DMS114 treated with DMSO at 0.1 percent for 48 hours (cell line): Measurements from ENCODE around the gene INO80B.
"Not testable (repeated sequence)": the region's sequence is repeated elsewhere in the genome, so short reads cannot be mapped to it uniquely, and the experiment has no call there.

Source experiments
- DNase-seq: peaks from one replicate; lab custom pipeline; 2025; ENCODE audit not compliant: unreplicated experiment; lab: John Stamatoyannopoulos, UW

The INO80B gene

GRCh38 chr2:74447230-74447999 is 7.5 kb upstream of the INO80B start:
- DNase-seq, result no peak

- DNase-seq, result no peak
Measured at GRCh38 chr2:74448771-74449170, 6.1 kb upstream of the INO80B start.

GRCh38 chr2:74450570-74451190 is 4.2 kb upstream of the INO80B start:
- no peak for DNase-seq

- DNase-seq, result no peak
Measured at GRCh38 chr2:74457129-74457548, 2.3 kb downstream of the INO80B start.

GRCh38 chr2:74457549-74458131 is 2.8 kb downstream of the INO80B start:
- DNase-seq, result no peak

- DNase-seq, result peak; percentile 100
Measured at GRCh38 chr2:74458132-74458937, 3.4 kb downstream of the INO80B start, which contains the start of gene WBP1. Gene WBP1 (plus strand): TSS chr2:74458438. CDS start chr2:74458603, 165 bp downstream.

- no peak for DNase-seq
Measured at GRCh38 chr2:74458938-74459363, 4.1 kb downstream of the INO80B start.

- DNase-seq, result not testable (repeated sequence)
Measured at GRCh38 chr2:74459503-74460118, 4.7 kb downstream of the INO80B start.

GRCh38 chr2:74460187-74460586 is 5.3 kb downstream of the INO80B start:
- not testable (repeated sequence) for DNase-seq

GRCh38 chr2:74461187-74462053 is 6.5 kb downstream of the INO80B start:
- DNase-seq, result no peak

- no peak for DNase-seq
Measured at GRCh38 chr2:74462054-74462785, 7.3 kb downstream of the INO80B start.

- DNase-seq, result no peak
Measured at GRCh38 chr2:74462786-74463105, 7.9 kb downstream of the INO80B start.

- no peak for DNase-seq
Measured at GRCh38 chr2:74464406-74464805, 9.5 kb downstream of the INO80B start.

- DNase-seq, result not testable (repeated sequence)
Measured at GRCh38 chr2:74470742-74471141, 15.9 kb downstream of the INO80B start.

GRCh38 chr2:74471332-74472065 is 16.6 kb downstream of the INO80B start:
- DNase-seq, result no peak

GRCh38 chr2:74472086-74472944 is 17.4 kb downstream of the INO80B start, which contains the start of gene MRPL53:
Gene MRPL53 (minus strand): TSS chr2:74472680. CDS start chr2:74472660, 20 bp downstream.
- peak; percentile 88 for DNase-seq

GRCh38 chr2:74472945-74473258 is 18.0 kb downstream of the INO80B start:
- no peak for DNase-seq

- DNase-seq, result no peak
Measured at GRCh38 chr2:74474481-74474880, 19.6 kb downstream of the INO80B start.
